ENCODE measurements around the gene P2RY2.

Gene P2RY2

GRCh38 chr11:73275381-73275750 lies 57.3 kb downstream of the P2RY2 start:
- TF ChIP-seq REST (IDR thresholded peaks at IDR 0.05; ENCODE audit: insufficient read depth in 1 of 2, low read depth in 2 of 2, low read length in 2 of 2), result no peak
- TF ChIP-seq FOXP2 (optimal IDR thresholded peaks at IDR 0.05; ENCODE audit: borderline replicate concordance, extremely low read depth, extremely low read length, insufficient read depth), result no peak
- TF ChIP-seq POLR2AphosphoS5 (IDR thresholded peaks at IDR 0.05; ENCODE audit: low read depth, low read length), result no peak
- no peak for TF ChIP-seq TAF1 (IDR thresholded peaks at IDR 0.05; ENCODE audit: borderline replicate concordance, insufficient read depth, low read length)

DNA sequence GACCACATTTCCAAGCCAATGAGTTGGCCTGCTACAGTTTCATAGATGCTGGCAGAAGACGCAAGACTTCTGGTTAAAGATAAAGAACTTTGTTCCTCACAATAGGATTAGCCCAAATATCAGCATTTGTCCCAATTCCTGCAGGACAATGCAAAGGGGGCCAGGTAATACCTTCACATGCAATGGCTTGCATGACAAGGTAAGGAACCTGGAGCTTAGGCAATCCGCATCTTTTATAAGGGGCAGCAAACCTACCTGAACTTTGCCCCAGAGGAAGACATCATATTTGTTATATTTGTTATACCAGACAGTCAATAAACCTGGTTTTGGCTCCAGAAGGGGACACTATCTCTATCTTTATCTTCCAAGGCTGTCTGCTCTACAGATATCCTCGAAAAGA lies 59.4 kb downstream of the P2RY2 start:
- TF ChIP-seq TAF1 (IDR thresholded peaks at IDR 0.05; ENCODE audit: borderline replicate concordance, insufficient read depth, low read length), result no peak
- TF ChIP-seq SIN3A (IDR thresholded peaks at IDR 0.05; ENCODE audit: borderline replicate concordance, insufficient read depth, low read length), result no peak
- TF ChIP-seq POLR2AphosphoS5 (IDR thresholded peaks at IDR 0.05; ENCODE audit: low read depth, low read length), result no peak

GRCh38 chr11:73280626-73281025 lies 62.5 kb downstream of the P2RY2 start:
- TF ChIP-seq SIN3A (IDR thresholded peaks at IDR 0.05; ENCODE audit: borderline replicate concordance, insufficient read depth, low read length), result no peak

- TF ChIP-seq TAF1 (IDR thresholded peaks at IDR 0.05; ENCODE audit: borderline replicate concordance, insufficient read depth, low read length), result no peak
Measured at GRCh38 chr11:73281201-73281741, 63.2 kb downstream of the P2RY2 start.

GRCh38 chr11:73281796-73282660 lies 63.9 kb downstream of the P2RY2 start:
- TF ChIP-seq POLR2AphosphoS5 (IDR thresholded peaks at IDR 0.05; ENCODE audit: low read depth, low read length) (no peak), TAF1 (IDR thresholded peaks at IDR 0.05; ENCODE audit: borderline replicate concordance, insufficient read depth, low read length) (no peak), SIN3A (IDR thresholded peaks at IDR 0.05; ENCODE audit: borderline replicate concordance, insufficient read depth, low read length) (no peak), REST (IDR thresholded peaks at IDR 0.05; ENCODE audit: insufficient read depth in 1 of 2, low read depth in 2 of 2, low read length in 2 of 2) (no peak), FOXP2 (optimal IDR thresholded peaks at IDR 0.05; ENCODE audit: borderline replicate concordance, extremely low read depth, extremely low read length, insufficient read depth) (no peak)

GRCh38 chr11:73283276-73284000 lies 65.4 kb downstream of the P2RY2 start:
- TF ChIP-seq TAF1 (IDR thresholded peaks at IDR 0.05; ENCODE audit: borderline replicate concordance, insufficient read depth, low read length), result no peak
- TF ChIP-seq FOXP2 (optimal IDR thresholded peaks at IDR 0.05; ENCODE audit: borderline replicate concordance, extremely low read depth, extremely low read length, insufficient read depth), result no peak
- no peak for TF ChIP-seq REST (IDR thresholded peaks at IDR 0.05; ENCODE audit: insufficient read depth in 1 of 2, low read depth in 2 of 2, low read length in 2 of 2)
- no peak for TF ChIP-seq POLR2AphosphoS5 (IDR thresholded peaks at IDR 0.05; ENCODE audit: low read depth, low read length)
- no peak for TF ChIP-seq SIN3A (IDR thresholded peaks at IDR 0.05; ENCODE audit: borderline replicate concordance, insufficient read depth, low read length)
